ENCODE data around the gene SSR1. TPM values are rescaled to one million over a fixed set of nuclear protein-coding genes. Genes with fewer than 3 reads are reported as not detected.
"Not testable (repeated sequence)": the region's sequence is repeated elsewhere in the genome, so short reads cannot be mapped to it uniquely, and the experiment has no call there.

The SSR1 gene
- polyA plus RNA-seq, 1 experiment, result 173 TPM

GRCh38 chr6:7324520-7324919, 11.5 kb upstream of the SSR1 start:
- H3K36me3 ChIP-seq (ENCODE audit: control insufficient read depth, insufficient read depth, low read length), result no peaks in the 10 kb centered on the region
- no peak for TF ChIP-seq CTCF (IDR thresholded peaks at IDR 0.05; ENCODE audit: insufficient read depth, low read depth, low read length)
- no peak for DNase-seq (ENCODE audit: low read depth)
- POLR2A ChIA-PET, result no interaction called here
- H3K4me3 ChIP-seq (ENCODE audit: low read depth, low read length), result no peak overlapping the region
- CTCF ChIA-PET, result no interaction called here
- H3K27me3 ChIP-seq (ENCODE audit: control insufficient read depth, insufficient read depth, low read length), result peaks cover 2% of the 10 kb centered on the region; the same call in 1 of the 2 replicates

GRCh38 chr6:7323074-7323473, 10.1 kb upstream of the SSR1 start:
- H3K27me3 ChIP-seq (ENCODE audit: control insufficient read depth, insufficient read depth, low read length), result peaks cover 2% of the 10 kb centered on the region; the same call in 1 of the 2 replicates
- no peak overlapping the region for H3K4me3 ChIP-seq (ENCODE audit: low read depth, low read length)
- POLR2A ChIA-PET, result no interaction called here
- H3K36me3 ChIP-seq (ENCODE audit: control insufficient read depth, insufficient read depth, low read length), result no peaks in the 10 kb centered on the region
- CTCF ChIA-PET, result no interaction called here
- TF ChIP-seq CTCF (IDR thresholded peaks at IDR 0.05; ENCODE audit: insufficient read depth, low read depth, low read length), result no peak
- no peak for DNase-seq (ENCODE audit: low read depth)

GRCh38 chr6:7321866-7322265, 8.9 kb upstream of the SSR1 start:
- DNase-seq (ENCODE audit: low read depth); H3K27me3 ChIP-seq (ENCODE audit: control insufficient read depth, insufficient read depth, low read length); H3K36me3 ChIP-seq (ENCODE audit: control insufficient read depth, insufficient read depth, low read length); POLR2A ChIA-PET; H3K4me3 ChIP-seq (ENCODE audit: low read depth, low read length); CTCF ChIA-PET: not testable (repeated sequence)

GRCh38 chr6:7319406-7319805, 6.4 kb upstream of the SSR1 start:
- H3K27me3 ChIP-seq (ENCODE audit: control insufficient read depth, insufficient read depth, low read length); H3K36me3 ChIP-seq (ENCODE audit: control insufficient read depth, insufficient read depth, low read length); POLR2A ChIA-PET; H3K4me3 ChIP-seq (ENCODE audit: low read depth, low read length); DNase-seq (ENCODE audit: low read depth): not testable (repeated sequence)
- CTCF ChIA-PET, result interaction anchor here (0.6 kb wide), 1 partner anchor 202 kb away, joined by 3 read pairs; no protein-coding TSS in a partner anchor

- no peak for TF ChIP-seq CTCF (IDR thresholded peaks at IDR 0.05; ENCODE audit: insufficient read depth, low read depth, low read length)
- CTCF ChIA-PET, result no interaction called here
These were observed 4.5 kb upstream of the SSR1 start for GRCh38 chr6:7317538-7317937.

GRCh38 chr6:7316658-7317533, 3.9 kb upstream of the SSR1 start:
- TF ChIP-seq CTCF (IDR thresholded peaks at IDR 0.05; ENCODE audit: insufficient read depth, low read depth, low read length), result no peak
- Histone ChIP-seq H3K4me3 (ENCODE audit: low read depth, low read length) (no peak overlapping the region), H3K36me3 (ENCODE audit: control insufficient read depth, insufficient read depth, low read length) (no peaks in the 10 kb centered on the region), H3K27me3 (ENCODE audit: control insufficient read depth, insufficient read depth, low read length) (no peaks in the 10 kb centered on the region)
- CTCF ChIA-PET, result no interaction called here
- DNase-seq (ENCODE audit: low read depth), result no peak
- POLR2A ChIA-PET, result no interaction called here

More at GRCh38 chr6:7317538-7317937, 4.5 kb upstream of the SSR1 start:
- Histone ChIP-seq H3K36me3 (ENCODE audit: control insufficient read depth, insufficient read depth, low read length) (no peaks in the 10 kb centered on the region), H3K27me3 (ENCODE audit: control insufficient read depth, insufficient read depth, low read length) (no peaks in the 10 kb centered on the region), H3K4me3 (ENCODE audit: low read depth, low read length) (no peak overlapping the region)
- DNase-seq (ENCODE audit: low read depth), result no peak
- POLR2A ChIA-PET, result no interaction called here
